RWPE1 (cell line): ENCODE results near the gene EPHB2.
"Not testable (repeated sequence)": the region's sequence is repeated elsewhere in the genome, so short reads cannot be mapped to it uniquely, and the experiment has no call there.

Experiments
- CTCF ChIA-PET: fragments of 350-600 bp; sonication (Branson Sonifier 250); formaldehyde crosslinking; extraction: SDS; loops from one replicate; lab custom pipeline; 2021; lab: Yijun Ruan, JAX
- POLR2A ChIA-PET: fragments of 400-600 bp; formaldehyde crosslinking; extraction: SDS; loops from one replicate; lab custom pipeline; 2020; ENCODE audit warnings: antibody characterized with exemption; ENCODE audit not compliant: low non-redundant PET; lab: Yijun Ruan, JAX
- DNase-seq: peaks from one replicate; pipeline ENCODE4 v3.0.0; 2012; ENCODE audit warnings: low spot score
- H3K27ac ChIP-seq: fragments of 450-650 bp; 2 replicates; pipeline ENCODE4 v1.5.1; 2017
- CTCF ChIP-seq: fragments of 450-650 bp; conservative IDR thresholded peaks from 2 replicates; pipeline ENCODE4 v1.5.1; 2017; ENCODE audit warnings: low read depth, mild to moderate bottlenecking

The EPHB2 gene

GRCh38 chr1:22699681-22700520 is 10.7 kb upstream of the EPHB2 start:
- DNase-seq, result no peak
- ChIA-PET CTCF (interaction anchor here (0.6 kb wide), 1 partner anchor 36 kb away, joined by 6 read pairs; no protein-coding TSS in a partner anchor), POLR2A (no interaction called here)
- TF ChIP-seq CTCF, result no peak
- no peak overlapping the region for H3K27ac ChIP-seq

GRCh38 chr1:22702296-22703085 is 8.1 kb upstream of the EPHB2 start:
- no peak overlapping the region for H3K27ac ChIP-seq
- DNase-seq, result no peak
- CTCF ChIA-PET, result interaction anchor here (0.5 to 2.8 kb wide), 3 partner anchors 27 to 261 kb away, joined by 3 to 18 read pairs (median 3); no protein-coding TSS in a partner anchor
- POLR2A ChIA-PET, result no interaction called here
- no peak for TF ChIP-seq CTCF

GRCh38 chr1:22704440-22705067 is 6.1 kb upstream of the EPHB2 start:
- DNase-seq, result peak; percentile 90
- peak; percentile 91 for TF ChIP-seq CTCF
- ChIA-PET CTCF (interaction anchor here (0.6 to 2.8 kb wide), 16 partner anchors 10 to 558 kb away, joined by 3 to 22 read pairs (median 4); no protein-coding TSS in a partner anchor), POLR2A (no interaction called here)
- no peak overlapping the region for H3K27ac ChIP-seq

- DNase-seq, result no peak
- POLR2A ChIA-PET, result no interaction called here
- no peak for TF ChIP-seq CTCF
- H3K27ac ChIP-seq, result no peak overlapping the region
- CTCF ChIA-PET, result interaction anchor here (0.6 to 2.6 kb wide), 5 partner anchors 19 to 446 kb away, joined by 3 to 22 read pairs (median 6); no protein-coding TSS in a partner anchor
Observed at GRCh38 chr1:22705586-22705985, 5.1 kb upstream of the EPHB2 start.

GRCh38 chr1:22706100-22706499 is 4.5 kb upstream of the EPHB2 start:
- POLR2A ChIA-PET, DNase-seq, H3K27ac ChIP-seq: not testable (repeated sequence)
- CTCF ChIA-PET, result interaction anchor here (0.6 kb wide), 1 partner anchor 445 kb away, joined by 6 read pairs; no protein-coding TSS in a partner anchor

GRCh38 chr1:22708777-22709176 is 1.9 kb upstream of the EPHB2 start:
- no peak for TF ChIP-seq CTCF
- no peak for DNase-seq
- ChIA-PET CTCF (interaction anchor here (1.1 to 2.3 kb wide), 2 partner anchors 34 to 255 kb away, joined by 4 to 7 read pairs; no protein-coding TSS in a partner anchor), POLR2A (no interaction called here)
- no peak overlapping the region for H3K27ac ChIP-seq
